Dedifferentiated amniotic fluid mesenchymal stem cell (primary cell): Measurements from ENCODE around the gene NT5C3B.
"Not testable (repeated sequence)": the region's sequence is repeated elsewhere in the genome, so short reads cannot be mapped to it uniquely, and the experiment has no call there.

ENCODE experiments used
- DNase-seq: peaks from one replicate; pipeline ENCODE4 v3.0.0-alpha.2; 2016; ENCODE audit errors: extremely low spot score

Gene NT5C3B

DNA sequence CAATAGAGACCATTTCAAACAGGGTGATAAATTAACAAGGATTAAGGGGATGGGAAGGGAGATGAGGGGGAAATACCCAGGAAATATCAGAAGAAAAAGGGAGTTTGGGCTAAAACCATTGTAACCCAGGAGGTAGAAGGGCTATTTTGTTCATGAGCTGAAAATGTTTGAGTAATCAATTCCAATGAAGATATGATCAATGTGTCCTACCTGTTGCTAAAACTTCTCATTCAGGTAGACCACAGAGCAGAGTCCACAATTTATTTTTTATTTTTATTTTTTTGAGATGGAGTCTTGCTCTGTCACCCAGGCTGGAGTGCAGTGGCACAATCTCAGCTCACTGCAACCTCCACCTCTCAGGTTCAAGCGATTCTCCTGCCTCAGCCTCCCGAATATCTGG, 3.4 kb upstream of the NT5C3B start:
- DNase-seq: not testable (repeated sequence)

DNA sequence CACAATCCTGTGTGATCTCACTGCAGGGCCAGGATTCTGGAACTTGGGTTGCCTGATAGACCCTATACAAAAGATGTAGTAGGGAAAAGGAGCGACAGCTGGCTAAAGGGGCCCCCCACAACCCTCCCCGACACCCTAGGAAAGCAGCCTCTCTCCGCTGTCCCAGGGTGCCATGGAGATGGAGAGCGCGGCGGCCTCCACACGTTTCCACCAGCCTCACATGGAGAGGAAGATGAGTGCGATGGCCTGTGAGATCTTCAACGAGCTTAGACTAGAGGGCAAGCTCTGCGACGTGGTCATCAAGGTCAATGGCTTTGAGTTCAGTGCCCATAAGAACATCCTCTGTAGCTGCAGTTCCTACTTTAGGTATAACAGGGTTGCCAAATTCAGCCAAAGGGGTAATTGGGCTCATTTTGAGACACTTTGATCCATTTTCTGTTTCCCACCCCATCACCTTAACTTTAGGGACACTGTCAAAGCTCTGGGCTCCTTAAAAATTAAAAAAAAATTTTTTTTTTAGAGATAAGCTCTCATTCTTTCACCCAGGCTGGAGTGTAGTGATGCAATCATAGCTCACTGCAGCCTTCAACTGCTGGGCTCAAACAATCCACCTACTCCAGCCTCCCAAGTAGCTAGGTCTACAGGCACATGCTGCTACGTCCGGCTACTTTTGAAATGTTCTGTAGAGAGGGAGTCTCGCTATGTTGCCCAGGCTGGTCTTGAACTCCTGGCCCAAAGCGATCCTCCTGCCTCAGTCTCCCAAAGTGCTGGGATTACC, 1.9 kb upstream of the NT5C3B start, which contains the start of gene KLHL10:
TSS of gene KLHL10 (plus strand) at position 65 of the 778 bp plus-strand sequence. CDS start at position 173, 108 bp downstream.
- DNase-seq: no peak

DNA sequence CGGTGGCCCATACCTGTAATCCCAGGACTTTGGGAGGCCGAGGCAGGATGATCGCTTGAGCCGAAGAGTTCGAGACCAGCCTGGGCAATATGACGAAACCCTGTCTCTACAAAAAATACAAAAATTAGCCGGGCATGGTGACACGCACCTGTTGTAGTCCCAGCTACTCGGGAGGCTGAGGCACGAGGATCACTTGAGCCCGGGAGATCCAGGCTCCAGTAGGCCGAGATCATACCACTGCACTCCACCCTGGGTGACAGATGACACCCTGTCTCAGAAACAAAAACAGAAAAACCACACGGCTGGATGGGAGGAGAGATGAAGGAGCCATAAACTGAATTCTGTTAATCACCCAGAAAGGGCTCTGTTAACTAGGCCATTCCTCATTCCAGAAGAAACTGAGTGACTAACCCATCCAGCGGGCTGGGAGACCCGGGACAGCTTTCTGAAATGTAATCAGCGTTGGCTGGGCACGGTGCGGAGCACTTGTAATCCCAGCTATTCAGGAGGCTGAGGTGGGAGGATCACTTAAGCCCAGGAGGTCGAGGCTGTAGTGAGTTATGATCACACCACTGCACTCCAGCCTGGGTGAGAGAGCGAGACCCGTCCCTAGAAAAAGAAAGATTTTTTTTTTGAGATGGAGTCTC, 641 bp upstream of the NT5C3B start:
- DNase-seq: no peak

DNA sequence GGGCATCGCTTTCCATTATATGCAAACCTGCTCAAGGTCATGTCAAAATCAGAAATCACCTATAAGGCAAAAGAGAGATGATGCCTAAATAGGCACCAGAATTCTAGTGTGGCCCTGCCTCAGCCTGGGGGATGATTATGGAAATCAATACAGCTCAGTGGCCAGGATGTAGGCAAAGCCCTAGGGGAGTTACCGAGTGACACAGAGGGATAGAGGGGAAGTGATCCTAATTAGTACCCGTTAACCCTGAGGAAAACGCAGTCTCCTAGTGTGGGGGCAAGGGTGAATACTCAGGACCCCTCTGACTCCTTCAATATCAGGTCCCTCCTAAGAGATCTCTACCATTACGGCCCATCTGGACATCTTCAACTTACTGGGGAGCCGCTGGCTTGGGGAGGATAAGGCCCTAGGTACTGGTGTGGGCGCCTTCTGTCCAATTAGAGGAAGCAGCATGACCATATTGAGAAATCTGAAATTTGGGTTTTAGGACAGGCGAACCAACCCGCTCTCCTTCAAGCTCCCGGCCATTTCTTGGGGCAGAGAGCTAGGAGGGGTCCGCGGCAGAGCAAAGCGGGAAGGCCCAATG, 725 bp downstream of the NT5C3B start:
- no peak for DNase-seq

DNA sequence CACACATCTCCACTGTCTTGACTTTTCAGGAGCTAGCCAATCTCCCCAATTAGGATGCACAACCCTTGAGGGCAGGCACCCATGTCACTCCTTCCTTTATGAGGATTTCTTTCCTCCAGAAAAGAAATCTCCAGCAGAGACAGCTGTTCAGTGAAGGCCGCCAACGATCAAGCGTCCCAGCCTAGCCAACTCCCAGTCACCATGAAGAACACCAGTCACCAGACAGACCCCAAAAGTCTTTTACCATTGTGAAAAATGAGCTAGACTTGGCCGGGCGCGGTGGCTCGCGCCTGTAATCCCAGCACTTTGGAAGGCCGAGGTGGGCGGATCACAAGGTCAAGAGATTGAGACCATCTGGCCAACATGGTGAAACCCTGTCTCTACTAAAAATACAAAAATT, 6.1 kb downstream of the NT5C3B start:
- not testable (repeated sequence) for DNase-seq

DNA sequence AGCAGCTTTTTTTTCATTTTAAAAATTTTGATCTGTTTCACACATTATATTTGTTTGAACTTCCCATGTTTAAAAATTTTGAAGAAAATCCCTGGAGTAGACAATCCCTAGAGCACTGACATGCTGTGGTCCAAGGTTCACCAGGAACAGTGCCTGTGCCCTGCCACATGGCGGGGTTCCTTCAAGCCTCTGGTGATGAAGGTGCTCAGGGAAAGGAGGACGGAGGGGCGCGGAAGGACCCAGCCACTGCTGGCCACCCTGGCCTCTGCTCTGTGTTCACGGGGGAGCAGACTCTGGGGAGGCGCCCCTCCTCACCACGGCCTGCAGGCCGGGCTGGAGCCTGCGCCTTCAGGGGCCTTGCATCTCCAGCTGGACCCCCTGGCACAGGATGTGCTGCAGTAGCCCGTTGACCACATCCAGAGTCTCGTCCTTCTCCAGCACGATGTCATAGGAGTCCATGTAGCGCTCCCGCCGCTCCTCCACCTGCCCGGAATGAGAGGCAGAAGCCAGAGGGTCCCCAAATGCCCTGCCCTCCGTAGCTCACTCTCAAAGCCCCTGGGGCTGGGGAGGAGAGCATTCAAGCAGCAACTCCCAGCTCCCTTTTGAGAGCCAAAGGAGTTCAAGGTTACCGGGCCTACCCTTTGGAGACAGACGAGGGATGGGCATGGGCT, 10.7 kb downstream of the NT5C3B start:
- DNase-seq: no peak

DNA sequence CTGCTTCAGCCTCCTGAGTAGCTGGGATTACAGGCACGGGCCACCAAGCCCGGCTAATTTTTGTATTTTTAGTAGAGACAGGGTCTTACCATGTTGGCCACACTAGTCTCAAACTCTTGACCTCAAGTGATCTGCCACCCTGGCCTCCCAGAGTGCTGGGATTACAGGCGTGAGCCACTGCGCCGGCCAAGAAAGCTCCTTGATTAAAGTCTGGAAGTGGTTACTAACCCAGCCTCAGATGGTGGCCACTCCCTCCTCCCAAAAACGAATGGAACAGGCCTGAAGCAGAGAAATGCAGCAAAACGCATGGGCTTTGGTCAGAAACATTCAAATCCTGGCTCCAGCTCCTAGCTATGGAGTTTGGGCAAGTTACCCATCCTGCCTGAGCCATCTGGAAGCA, 11.9 kb downstream of the NT5C3B start:
- no peak for DNase-seq

DNA sequence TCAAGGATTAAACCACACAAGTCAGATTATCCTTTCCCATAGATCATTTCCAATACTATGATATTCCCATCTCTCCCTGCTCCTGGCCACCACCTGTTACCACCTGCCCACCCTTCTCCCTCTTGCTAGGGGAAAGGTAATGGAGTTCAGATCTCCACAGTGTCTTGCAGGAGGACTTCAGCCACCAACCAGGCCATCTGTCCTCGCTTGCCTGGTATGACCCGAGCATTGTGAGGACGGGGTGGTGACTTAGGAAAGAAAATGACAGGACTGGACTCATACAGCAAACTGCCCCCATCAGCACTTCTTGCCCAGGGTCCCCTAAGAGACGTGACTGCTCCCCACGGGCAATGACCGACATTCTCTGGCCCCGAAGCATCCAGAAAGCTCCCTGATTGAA, 12.5 kb downstream of the NT5C3B start:
- no peak for DNase-seq

DNA sequence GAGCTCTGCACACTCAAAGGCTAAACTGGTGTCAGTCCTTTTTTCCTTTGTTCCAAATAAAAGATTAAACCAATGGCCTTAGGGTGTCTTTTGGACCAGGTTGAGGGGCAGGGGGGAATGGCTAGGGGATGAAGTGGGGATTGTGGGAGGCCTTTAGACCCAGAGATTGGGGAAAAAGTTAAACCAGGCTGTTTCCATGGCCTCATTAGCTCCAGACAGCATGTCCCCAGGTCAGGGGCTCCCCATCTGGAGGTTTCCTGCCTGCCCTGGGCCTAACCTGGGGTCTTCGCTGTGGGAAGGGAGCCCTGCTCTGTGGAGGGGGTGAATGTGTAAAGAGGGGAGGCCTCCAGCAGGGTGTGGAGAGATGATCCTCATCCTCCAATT, 12.9 kb downstream of the NT5C3B start:
- DNase-seq: no peak

DNA sequence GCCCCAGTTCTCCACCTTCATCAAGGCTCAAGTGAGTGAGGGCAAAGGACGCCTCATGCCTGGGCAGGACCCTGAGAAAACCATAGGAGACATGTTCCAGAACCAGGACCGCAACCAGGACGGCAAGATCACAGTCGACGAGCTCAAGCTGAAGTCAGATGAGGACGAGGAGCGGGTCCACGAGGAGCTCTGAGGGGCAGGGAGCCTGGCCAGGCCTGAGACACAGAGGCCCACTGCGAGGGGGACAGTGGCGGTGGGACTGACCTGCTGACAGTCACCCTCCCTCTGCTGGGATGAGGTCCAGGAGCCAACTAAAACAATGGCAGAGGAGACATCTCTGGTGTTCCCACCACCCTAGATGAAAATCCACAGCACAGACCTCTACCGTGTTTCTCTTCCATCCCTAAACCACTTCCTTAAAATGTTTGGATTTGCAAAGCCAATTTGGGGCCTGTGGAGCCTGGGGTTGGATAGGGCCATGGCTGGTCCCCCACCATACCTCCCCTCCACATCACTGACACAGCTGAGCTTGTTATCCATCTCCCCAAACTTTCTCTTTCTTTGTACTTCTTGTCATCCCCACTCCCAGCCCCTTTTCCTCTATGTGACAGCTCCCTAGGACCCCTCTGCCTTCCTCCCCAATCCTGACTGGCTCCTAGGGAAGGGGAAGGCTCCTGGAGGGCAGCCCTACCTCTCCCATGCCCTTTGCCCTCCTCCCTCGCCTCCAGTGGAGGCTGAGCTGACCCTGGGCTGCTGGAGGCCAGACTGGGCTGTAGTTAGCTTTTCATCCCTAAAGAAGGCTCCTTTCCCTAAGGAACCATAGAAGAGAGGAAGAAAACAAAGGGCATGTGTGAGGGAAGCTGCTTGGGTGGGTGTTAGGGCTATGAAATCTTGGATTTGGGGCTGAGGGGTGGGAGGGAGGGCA, 13.6 kb downstream of the NT5C3B start:
- no peak for DNase-seq

DNA sequence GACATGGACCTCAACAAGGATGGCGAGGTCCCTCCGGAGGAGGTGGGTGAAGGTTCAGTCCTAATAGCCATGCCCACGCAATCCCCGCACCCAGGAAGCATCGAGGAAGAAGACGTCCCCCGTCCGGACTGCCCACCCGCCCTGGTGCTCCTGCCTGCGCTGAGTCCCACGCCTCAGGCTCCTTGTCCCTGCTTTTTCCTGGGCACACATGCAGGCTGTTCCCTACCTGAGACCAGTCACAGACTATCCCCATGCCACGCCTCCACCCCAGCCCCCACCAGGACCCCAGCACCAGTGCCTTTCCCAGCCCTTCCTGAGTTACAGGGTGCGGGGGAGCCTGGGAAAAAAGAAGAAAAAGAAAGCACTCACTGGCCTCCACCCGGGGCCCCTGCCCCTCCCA, 14.3 kb downstream of the NT5C3B start:
- no peak for DNase-seq

DNA sequence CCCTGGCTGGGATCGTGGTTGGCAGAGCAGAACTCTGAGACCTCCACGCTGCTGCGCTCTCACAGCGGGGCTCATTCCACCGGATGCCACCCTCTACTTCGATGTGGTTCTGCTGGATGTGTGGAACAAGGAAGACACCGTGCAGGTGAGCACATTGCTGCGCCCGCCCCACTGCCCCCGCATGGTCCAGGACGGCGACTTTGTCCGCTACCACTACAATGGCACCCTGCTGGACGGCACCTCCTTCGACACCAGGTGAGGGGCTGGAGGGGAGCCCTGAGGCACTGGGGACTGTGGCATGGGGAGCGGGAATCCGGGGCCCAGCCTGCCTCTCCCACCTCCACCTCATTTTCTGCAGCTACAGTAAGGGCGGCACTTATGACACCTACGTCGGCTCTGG, 18.0 kb downstream of the NT5C3B start:
- no peak for DNase-seq

DNA sequence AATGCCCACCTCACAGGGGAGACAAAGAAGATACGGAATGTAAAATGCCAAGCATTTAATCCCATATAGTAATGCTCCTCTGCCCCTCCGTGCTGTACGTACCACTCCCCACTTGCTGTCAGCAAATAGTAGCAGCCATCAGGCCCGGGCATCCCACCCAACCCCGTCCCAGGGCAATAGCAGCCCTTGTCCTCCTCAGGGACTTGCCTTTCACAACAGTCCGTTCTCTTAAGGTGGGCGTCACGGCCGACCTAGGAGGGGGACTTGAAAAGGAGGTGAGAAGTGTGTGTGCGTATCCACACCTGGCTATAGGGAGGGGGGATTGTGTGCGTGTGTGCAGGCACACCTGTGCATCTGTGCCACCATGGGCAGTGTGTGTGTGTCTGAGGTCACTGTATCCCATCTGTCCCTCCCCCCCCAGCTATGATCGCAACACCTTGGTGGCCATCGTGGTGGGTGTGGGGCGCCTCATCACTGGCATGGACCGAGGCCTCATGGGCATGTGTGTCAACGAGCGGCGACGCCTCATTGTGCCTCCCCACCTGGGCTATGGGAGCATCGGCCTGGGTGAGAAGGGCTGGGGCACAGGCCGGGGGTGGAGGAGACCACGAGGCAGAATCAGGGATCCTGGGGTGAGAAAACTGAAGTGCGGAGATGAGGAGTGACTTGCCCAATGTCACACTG, 19.3 kb downstream of the NT5C3B start:
- no peak for DNase-seq

DNA sequence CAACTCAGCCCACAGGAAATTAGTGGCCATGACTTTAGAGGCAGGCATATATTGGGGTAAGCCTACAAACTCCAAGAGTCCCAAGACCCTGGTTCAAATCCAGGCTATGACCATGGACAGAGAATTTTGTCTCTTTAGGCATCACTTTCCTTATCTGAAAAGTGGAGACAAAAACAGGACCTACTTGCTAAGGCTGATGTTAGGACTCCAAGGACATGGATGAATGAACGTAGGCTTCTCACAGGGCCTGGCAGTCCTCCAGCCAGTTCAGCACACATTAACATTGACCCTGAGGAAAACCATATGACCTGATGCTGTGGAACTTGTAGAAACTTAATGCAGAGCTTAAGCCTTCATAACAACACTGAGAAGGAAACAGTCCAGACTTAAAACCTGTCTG, 21.8 kb downstream of the NT5C3B start:
- no peak for DNase-seq

DNA sequence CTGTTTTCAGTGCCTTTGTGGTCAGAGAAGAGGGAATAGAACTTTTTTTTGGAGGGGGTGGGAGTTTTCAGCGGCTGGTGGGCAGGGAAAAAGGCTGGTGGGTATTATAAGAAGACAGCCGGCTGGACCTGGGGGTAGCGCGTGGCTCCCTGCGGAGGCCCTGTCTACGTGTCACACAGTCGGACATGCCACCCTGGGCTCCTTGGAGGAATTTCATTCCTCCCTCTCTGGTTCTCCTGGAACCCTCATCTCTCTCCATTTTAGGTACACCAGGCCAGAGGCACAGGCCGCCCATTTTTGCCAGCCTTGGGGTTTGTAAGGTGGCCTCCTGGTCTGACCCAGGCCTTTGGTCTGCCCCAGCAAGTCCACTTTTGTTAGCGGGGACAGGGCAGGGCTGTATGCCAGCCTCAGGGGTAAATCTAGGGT, 22.3 kb downstream of the NT5C3B start:
- DNase-seq: no peak

DNA sequence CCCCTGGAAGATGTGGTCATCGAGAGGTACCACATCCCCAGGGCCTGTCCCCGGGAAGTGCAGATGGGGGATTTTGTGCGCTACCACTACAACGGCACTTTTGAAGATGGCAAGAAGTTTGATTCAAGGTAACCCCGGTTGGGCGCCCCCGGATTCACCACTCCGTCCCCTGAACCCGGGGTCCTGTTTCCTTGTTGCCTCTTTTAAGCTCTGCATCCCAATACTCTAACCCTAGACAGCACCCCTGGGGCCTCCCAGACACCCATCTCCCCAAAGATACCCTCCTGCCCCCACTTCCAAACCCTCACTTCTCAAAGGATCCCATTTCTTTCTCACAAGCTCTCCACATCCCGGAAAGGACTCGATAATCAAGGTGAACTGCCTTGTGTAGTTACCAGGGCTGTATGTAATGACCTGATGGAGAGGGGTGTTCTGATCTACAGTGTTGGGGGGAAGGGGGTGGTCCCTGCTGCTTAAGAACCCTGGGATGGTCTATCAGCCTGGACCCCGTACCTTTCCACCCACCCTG, 22.8 kb downstream of the NT5C3B start:
- no peak for DNase-seq

DNA sequence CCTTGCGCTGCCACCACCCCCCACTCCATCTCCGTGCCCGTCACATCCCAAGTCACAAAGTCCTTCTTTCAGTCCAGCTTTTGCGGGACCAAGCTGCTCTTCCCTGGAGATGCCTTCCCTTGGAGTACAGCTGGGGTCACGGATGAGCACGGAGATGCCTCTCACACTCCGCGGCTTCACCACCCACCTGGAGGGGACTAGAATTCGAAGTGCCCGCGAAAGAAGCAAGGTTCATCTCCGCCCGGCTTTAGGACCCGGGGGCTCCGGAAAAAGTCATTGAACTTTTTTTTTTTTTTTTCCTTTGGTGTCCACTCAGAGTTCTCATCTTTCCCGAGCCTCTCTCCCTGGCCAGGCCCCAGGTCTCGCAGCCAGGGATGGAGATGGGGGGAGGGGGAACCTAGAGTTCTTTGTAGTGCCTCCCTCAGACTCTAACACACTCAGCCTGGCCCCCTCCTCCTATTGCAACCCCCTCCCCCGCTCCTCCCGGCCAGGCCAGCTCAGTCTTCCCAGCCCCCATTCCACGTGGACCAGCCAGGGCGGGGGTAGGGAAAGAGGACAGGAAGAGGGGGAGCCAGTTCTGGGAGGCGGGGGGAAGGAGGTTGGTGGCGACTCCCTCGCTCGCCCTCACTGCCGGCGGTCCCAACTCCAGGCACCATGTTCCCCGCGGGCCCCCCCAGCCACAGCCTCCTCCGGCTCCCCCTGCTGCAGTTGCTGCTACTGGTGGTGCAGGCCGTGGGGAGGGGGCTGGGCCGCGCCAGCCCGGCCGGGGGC, 23.5 kb downstream of the NT5C3B start, which contains the start of gene FKBP10:
TSS of gene FKBP10 (plus strand) at position 624 of the 771 bp plus-strand sequence. CDS start at position 655, 31 bp downstream.
- DNase-seq: peak; percentile 84

DNA sequence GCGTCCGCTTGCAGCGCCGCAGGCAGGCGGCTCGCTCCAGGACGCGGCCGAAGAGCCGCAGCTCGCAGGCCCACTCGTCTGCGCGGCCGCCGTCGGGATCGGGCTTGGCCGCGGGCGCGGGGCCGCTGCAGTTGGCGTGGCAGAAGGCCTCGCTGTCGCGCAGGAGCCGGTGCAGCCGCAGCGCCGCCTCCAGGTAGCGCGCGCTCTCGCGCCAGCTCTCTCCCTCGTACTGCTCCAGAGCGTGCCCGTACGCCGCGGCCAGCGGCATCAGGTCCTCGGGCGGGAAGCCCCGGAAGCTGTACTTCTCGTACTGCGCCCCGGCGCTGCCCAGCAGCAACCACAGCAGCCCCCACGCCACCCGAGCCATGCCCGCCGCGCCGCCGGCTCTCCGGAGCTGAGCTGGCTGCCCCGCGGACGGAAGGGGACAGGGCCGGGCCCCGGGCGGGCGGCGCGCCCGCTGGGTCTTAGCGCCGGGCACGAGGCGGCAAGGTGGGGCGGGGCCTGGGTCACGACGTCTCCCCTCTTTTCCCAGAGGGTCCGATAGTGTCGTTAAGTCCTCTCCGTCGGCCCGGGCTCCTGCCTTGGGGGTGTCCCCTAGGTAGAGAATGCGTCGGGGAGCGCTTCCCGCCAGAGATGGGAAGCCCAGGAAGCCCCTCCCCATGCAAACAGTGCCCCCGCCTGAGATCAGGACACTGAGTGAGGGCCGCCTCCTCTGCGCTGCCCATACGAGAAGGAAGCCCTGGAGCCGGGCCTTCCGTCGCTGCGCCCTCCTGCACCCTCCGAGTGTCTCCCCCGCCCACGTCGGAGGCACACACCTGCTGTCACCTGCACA, 24.3 kb downstream of the NT5C3B start, which contains the start of gene P3H4:
TSS of gene P3H4 (minus strand) at position 401 of the 832 bp plus-strand sequence. CDS start at position 367, 34 bp downstream.
- DNase-seq: peak; percentile 61
